ENCODE results near the gene ORC4. TPM values are rescaled to one million over a fixed set of nuclear protein-coding genes. Genes with fewer than 3 reads are reported as not detected.

ORC4 gene
- total and polyA plus RNA-seq, 2 of the 8 experiments (the other 6 are each of a cell fraction or from before 2014, with no cell fraction given), result 22.7 to 63.7 TPM

- Histone ChIP-seq H2BK15ac (ENCODE audit: low read length) (no peak overlapping the region), H4K20me1 (replicated peaks in 1 of 2; ENCODE audit: control insufficient read depth in 1 of 2, insufficient read depth in 2 of 2, low read length in 2 of 2) (no peaks in the 10 kb centered on the region), H4K5ac (ENCODE audit: insufficient read length, low read depth, low read length) (no peak overlapping the region), H3K27me3 (replicated peaks in 1 of 4; ENCODE audit: control insufficient read depth in 3 of 4, extremely low read depth in 1 of 4, insufficient read depth in 3 of 4, low read length in 3 of 4) (no peaks in the 10 kb centered on the region), H2BK20ac (ENCODE audit: low read length) (no peak overlapping the region), H3K4me1 (replicated peaks in 1 of 4; ENCODE audit: control insufficient read depth in 3 of 4, insufficient read depth in 4 of 4, low read length in 3 of 4) (no peaks in the 10 kb centered on the region), H3K14ac (ENCODE audit: insufficient read length) (no peak overlapping the region), H3K23me2 (ENCODE audit: low read depth, low read length) (no peaks in the 10 kb centered on the region), H2AFZ (ENCODE audit: low read length) (no peak overlapping the region), H3K79me1 (ENCODE audit: low read depth, low read length) (no peaks in the 10 kb centered on the region), H3K4ac (replicated peaks; ENCODE audit: insufficient read length, low read depth, low read length) (no peak overlapping the region), H3K9ac (replicated peaks in 1 of 4; ENCODE audit: extremely low read depth in 1 of 4, low read depth in 3 of 4, low read length in 3 of 4) (no peak overlapping the region), H4K8ac (ENCODE audit: extremely low read depth, insufficient read depth, low read length) (no peak overlapping the region), H3K36me3 (ENCODE audit: control insufficient read depth in 2 of 4, insufficient read depth in 4 of 4, low read length in 3 of 4) (peaks cover 0 to 31% (median 20%) of the 10 kb centered on the region in 4 experiments; a peak in 5 of 8 replicates), H3K23ac (ENCODE audit: insufficient read length) (no peak overlapping the region), H3K18ac (ENCODE audit: extremely low read depth, low read length) (no peak overlapping the region), H4K91ac (replicated peaks; ENCODE audit: insufficient read length, low read length) (no peak overlapping the region), H3K4me2 (ENCODE audit: insufficient read depth in 1 of 2, low read depth in 2 of 2, low read length in 2 of 2) (no peak overlapping the region), H3K79me2 (ENCODE audit: control insufficient read depth in 1 of 2, insufficient read depth in 2 of 2, low read length in 2 of 2) (no peaks in the 10 kb centered on the region), H2BK120ac (replicated peaks; ENCODE audit: low read depth, low read length) (no peak overlapping the region), H2BK12ac (ENCODE audit: low read depth, low read length) (no peak overlapping the region), H2AK5ac (ENCODE audit: low read depth, low read length) (no peak overlapping the region), H2BK5ac (ENCODE audit: low read depth, low read length) (no peak overlapping the region), H3K4me3 (ENCODE audit: extremely low read depth in 1 of 4, insufficient read depth in 2 of 4, low read depth in 3 of 4, low read length in 4 of 4) (no peak overlapping the region), H3K27ac (ENCODE audit: low read depth, low read length) (no peak overlapping the region), H3K56ac (replicated peaks; ENCODE audit: insufficient read length, low read depth, low read length) (no peak overlapping the region), H3K9me3 (ENCODE audit: insufficient read depth in 2 of 2, low read depth in 1 of 2, low read length in 1 of 2) (no peaks in the 10 kb centered on the region)
- CTCF ChIA-PET (ENCODE audit: partially characterized antibody), result interaction anchor here (1.2 to 1.5 kb wide), 3 partner anchors 10 to 594 kb away, joined by 3 to 6 read pairs (median 3); no protein-coding TSS in a partner anchor
- POLR2A ChIA-PET (ENCODE audit: partially characterized antibody), result interaction anchor here (0.6 to 1.0 kb wide), 2 partner anchors 85 to 599 kb away, joined by 3 read pairs; partner anchors contain the start of gene ORC4
- WGBS, 2 experiments (ENCODE audit: extremely low coverage in 1 of 2, insufficient coverage in 1 of 2, insufficient read length in 1 of 2, insufficient replicate concordance in 2 of 2, low coverage in 1 of 2, low lambda C conversion rate in 2 of 2, missing lambda C conversion rate in 1 of 2), result 95% methylated on average over 1 of the region's 1 CpG; no CpG with 5 or more reads in 1 of the 2 experiments
- no peak for FAIRE-seq
- DNase-seq (ENCODE audit: low read depth in 1 of 2, low spot score in 2 of 2), result no peak
- no peak for TF ChIP-seq POLR2A (IDR thresholded peaks at IDR 0.05; ENCODE audit: control extremely low read depth in 1 of 2, low read depth in 2 of 2, low read length in 2 of 2)
- TF ChIP-seq BCL11A (IDR thresholded peaks at IDR 0.05; ENCODE audit: low read depth in 2 of 2, low read length in 2 of 2), result no peak
- no peak for TF ChIP-seq KDM4A (IDR thresholded peaks at IDR 0.05; ENCODE audit: low read depth, low read length, severe bottlenecking)
- no peak for TF ChIP-seq TAF1 (IDR thresholded peaks at IDR 0.05; ENCODE audit: low read depth, low read length)
- TF ChIP-seq, protein P1, sequence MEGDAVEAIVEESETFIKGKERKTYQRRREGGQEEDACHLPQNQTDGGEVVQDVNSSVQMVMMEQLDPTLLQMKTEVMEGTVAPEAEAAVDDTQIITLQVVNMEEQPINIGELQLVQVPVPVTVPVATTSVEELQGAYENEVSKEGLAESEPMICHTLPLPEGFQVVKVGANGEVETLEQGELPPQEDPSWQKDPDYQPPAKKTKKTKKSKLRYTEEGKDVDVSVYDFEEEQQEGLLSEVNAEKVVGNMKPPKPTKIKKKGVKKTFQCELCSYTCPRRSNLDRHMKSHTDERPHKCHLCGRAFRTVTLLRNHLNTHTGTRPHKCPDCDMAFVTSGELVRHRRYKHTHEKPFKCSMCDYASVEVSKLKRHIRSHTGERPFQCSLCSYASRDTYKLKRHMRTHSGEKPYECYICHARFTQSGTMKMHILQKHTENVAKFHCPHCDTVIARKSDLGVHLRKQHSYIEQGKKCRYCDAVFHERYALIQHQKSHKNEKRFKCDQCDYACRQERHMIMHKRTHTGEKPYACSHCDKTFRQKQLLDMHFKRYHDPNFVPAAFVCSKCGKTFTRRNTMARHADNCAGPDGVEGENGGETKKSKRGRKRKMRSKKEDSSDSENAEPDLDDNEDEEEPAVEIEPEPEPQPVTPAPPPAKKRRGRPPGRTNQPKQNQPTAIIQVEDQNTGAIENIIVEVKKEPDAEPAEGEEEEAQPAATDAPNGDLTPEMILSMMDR (IDR thresholded peaks at IDR 0.05; ENCODE audit: control extremely low read depth in 1 of 3, insufficient read depth in 1 of 3, low read depth in 1 of 3, low read length in 3 of 3), result no peak
- no peak for TF ChIP-seq HDAC6 (IDR thresholded peaks at IDR 0.05; ENCODE audit: low read depth, low read length)
- TF ChIP-seq RAD21 (IDR thresholded peaks at IDR 0.05 in 1 of 2, conservative IDR thresholded peaks at IDR 0.05 in 1 of 2; ENCODE audit: low read depth in 2 of 2, low read length in 2 of 2), result no peak
- TF ChIP-seq GABPA (IDR thresholded peaks at IDR 0.05; ENCODE audit: borderline replicate concordance, insufficient read depth, low read length), result no peak
- no peak for TF ChIP-seq KDM5A (IDR thresholded peaks at IDR 0.05; ENCODE audit: low read length)
These were observed 85.5 kb downstream of the ORC4 start for GRCh38 chr2:147934881-147935620.

All from H1 (cell line).